Erythroblast (primary cell): ENCODE data around the gene FDCSP.

Experiments used
- GATA1 ChIP-seq: IDR thresholded peaks from 2 replicates; pipeline ENCODE4 v1.6.1; 2011; ENCODE audit warnings: low read depth, mild to moderate bottlenecking, control low read depth, low read length, moderate library complexity
- POLR2A ChIP-seq: IDR thresholded peaks from 2 replicates; pipeline ENCODE4 v1.6.1; 2011; ENCODE audit warnings: mild to moderate bottlenecking, low read length

DNA sequence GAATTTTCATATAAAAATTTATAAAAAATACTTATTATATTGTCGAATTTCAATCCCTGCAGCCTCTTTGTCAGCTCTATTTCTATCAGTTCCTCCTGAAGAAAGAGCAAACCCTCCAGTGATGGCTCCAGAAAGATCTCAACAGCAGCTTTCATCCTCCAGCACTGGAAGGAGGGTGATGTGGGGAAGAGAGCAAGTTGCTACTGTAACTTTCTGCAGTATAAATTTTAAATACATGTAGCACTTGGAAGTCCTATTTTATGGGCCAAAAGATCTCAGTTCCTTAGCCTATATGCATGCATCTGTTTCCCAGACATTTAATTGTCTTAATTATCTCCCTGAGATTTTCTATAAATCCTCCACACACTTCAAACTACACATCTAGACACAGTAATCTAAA, 44.1 kb upstream of the FDCSP start:
- TF ChIP-seq POLR2A: no peak
- TF ChIP-seq GATA1: no peak
